AG04449 (cell line): ENCODE data around the gene GRB2.

ENCODE experiments used
- CTCF ChIA-PET: fragments of 350-600 bp; formaldehyde crosslinking; extraction: SDS; loops from one replicate; lab custom pipeline; 2021; ENCODE audit warnings: antibody characterized with exemption; lab: Yijun Ruan, JAX
- POLR2A ChIA-PET: fragments of 400-600, 350-600 bp; formaldehyde crosslinking; extraction: SDS; loops from one replicate; lab custom pipeline; 2020; ENCODE audit warnings: antibody characterized with exemption, inconsistent platforms; lab: Yijun Ruan, JAX
- DNase-seq: peaks from one replicate; pipeline ENCODE4 v3.0.0-alpha.2; 2010; ENCODE audit warnings: low read depth, low spot score
- H3K4me3 ChIP-seq: 2 replicates; pipeline ENCODE4 v1.5.1; 2011; ENCODE audit warnings: low read depth, mild to moderate bottlenecking, control low read depth, low read length
- TF ChIP-seq, protein P1 (sequence below): IDR thresholded peaks from one replicate; pipeline ENCODE4 v1.5.1; 2011; ENCODE audit warnings: mild to moderate bottlenecking, moderate library complexity, low read length, control low read depth, inconsistent platforms; ENCODE audit not compliant: insufficient read depth; ENCODE audit errors: missing control alignments

Gene GRB2

DNA sequence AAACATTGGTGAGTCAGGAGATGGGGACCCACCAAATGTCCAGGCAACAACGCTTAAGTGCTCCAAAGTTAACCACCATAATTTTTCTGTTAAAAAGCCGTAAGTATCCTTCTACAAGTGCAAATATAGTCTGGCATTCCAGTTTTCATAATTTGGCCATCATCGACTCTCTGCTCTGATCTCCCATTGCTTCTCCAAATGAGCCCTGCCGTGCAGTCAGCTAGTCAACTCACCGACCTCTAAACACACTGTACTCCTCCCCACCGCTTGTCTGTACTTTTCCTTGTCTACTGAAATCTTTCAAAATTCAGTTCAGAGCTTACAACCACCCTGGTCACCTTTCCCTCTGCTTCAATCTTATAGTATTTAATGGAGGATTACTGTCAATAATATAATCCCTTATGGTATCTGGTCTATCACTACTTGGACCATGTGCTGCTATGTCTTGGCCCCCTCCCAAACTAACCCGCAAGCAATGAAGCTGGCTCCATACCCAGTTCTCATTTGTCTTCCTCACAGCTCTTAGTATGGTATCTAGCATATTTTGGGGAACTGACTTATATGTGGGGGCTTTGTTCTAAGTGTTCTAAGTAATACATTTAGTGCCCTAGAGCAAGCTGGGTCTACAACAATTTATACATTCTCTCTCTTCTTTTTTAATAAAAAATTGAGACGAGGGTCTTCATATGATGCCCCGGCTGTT is 63.5 kb downstream of the GRB2 start:
- TF ChIP-seq, protein P1, sequence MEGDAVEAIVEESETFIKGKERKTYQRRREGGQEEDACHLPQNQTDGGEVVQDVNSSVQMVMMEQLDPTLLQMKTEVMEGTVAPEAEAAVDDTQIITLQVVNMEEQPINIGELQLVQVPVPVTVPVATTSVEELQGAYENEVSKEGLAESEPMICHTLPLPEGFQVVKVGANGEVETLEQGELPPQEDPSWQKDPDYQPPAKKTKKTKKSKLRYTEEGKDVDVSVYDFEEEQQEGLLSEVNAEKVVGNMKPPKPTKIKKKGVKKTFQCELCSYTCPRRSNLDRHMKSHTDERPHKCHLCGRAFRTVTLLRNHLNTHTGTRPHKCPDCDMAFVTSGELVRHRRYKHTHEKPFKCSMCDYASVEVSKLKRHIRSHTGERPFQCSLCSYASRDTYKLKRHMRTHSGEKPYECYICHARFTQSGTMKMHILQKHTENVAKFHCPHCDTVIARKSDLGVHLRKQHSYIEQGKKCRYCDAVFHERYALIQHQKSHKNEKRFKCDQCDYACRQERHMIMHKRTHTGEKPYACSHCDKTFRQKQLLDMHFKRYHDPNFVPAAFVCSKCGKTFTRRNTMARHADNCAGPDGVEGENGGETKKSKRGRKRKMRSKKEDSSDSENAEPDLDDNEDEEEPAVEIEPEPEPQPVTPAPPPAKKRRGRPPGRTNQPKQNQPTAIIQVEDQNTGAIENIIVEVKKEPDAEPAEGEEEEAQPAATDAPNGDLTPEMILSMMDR = no peak
- no peak overlapping the region for H3K4me3 ChIP-seq
- CTCF ChIA-PET = interaction anchor here (1.3 kb wide), 1 partner anchor 19 kb away, joined by 5 read pairs; no protein-coding TSS in a partner anchor
- DNase-seq = no peak
- POLR2A ChIA-PET = no interaction called here

DNA sequence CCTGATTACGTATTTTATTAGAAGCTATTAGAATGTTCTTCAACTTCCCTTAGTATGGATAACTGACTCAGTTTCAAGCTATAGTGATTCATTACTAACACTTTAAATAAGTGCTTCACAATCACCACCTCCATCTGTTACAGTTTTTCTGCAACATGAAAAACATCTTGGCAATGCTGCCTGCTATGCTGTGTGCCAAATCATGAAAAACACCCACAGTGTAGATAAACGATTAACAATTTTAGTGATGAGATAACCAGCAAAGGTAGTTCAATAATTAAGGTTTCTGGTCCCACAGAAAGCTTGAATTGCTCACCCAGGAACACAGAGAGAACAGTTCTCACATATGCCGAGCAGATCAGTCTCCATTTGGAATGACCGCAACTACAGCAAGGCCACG is 64.8 kb downstream of the GRB2 start:
- TF ChIP-seq, protein P1 = no peak
- no peak for DNase-seq

DNA sequence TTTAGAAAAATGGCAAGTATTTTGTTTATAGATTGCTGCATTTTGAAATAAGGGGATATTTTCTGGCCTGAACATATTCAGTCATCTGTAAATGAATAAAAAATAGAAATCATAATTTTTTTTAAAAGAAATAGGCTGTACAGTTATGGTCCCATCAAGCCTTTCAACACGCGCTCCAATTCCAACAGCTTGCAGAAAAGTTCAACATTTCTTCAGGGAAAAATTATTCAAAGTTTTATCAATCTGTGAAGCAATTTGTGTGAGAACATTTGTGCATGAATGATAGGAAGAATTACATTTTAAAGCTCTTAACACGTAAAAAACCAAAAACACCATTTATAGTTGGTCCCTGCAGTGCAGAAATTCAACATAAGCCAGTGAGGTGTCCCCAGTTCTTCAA is 65.5 kb downstream of the GRB2 start:
- ChIA-PET CTCF (interaction anchor here (1.0 to 1.8 kb wide), 4 partner anchors 17 to 53 kb away, joined by 3 to 6 read pairs (median 4); no protein-coding TSS in a partner anchor), POLR2A (no interaction called here)
- TF ChIP-seq, protein P1 = no peak
- DNase-seq = no peak
- H3K4me3 ChIP-seq = no peak overlapping the region

More for the DNA sequence above, 64.8 kb downstream of the GRB2 start:
- ChIA-PET POLR2A (no interaction called here), CTCF (interaction anchor here (1.0 to 1.8 kb wide), 5 partner anchors 18 to 72 kb away, joined by 3 to 6 read pairs (median 4); no protein-coding TSS in a partner anchor)
- H3K4me3 ChIP-seq = no peak overlapping the region

DNA sequence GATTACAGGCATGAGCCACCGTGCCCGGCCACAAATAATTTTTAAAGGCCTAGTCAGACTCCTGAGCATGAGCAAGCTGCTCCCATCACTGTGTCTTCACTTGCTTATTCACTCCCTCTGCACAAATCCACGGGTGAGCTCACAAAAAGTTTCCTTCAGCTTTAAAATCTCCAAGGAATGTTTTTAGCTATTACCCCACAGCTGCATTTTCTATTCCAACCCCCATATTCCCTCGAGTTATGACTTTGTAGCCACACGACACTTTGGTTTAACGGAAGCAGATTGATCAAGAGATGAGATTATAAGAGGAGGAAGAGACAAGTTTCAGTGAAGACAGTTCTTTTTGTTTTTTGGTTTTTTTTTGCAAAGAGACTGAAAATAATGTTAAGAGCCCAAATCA is 67.1 kb downstream of the GRB2 start:
- no peak overlapping the region for H3K4me3 ChIP-seq
- ChIA-PET POLR2A (interaction anchor here (0.6 kb wide), 1 partner anchor 56 kb away, joined by 4 read pairs; no protein-coding TSS in a partner anchor), CTCF (interaction anchor here (0.8 to 1.7 kb wide), 9 partner anchors 9 to 80 kb away, joined by 3 to 6 read pairs (median 4); partner anchors contain the start of gene MIF4GD)
- TF ChIP-seq, protein P1 = no peak
- DNase-seq = no peak

DNA sequence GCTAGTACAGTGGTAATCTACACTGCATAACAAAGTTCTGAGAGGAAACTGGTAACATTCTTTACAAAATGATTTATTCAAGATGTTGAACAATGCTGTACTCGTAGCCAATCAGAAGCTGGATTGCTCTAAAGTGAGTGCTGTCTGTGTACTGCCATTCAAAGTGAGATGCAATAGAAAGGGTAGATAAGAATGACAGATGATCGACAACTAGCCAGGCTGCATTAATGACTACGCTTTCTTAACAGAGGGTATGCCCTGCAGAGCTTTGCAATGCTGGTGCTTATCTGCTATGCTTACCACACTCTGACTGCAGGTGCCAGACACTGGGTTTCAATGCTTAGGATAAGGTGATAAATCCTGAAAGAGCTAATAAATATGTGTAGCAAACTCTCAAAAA is 70.2 kb downstream of the GRB2 start:
- ChIA-PET CTCF (interaction anchor here (0.9 to 3.5 kb wide), 5 partner anchors 8 to 68 kb away, joined by 3 to 41 read pairs (median 7); partner anchors contain the start of gene MIF4GD), POLR2A (interaction anchor here (0.6 kb wide), 1 partner anchor 16 kb away, joined by 3 read pairs; no protein-coding TSS in a partner anchor)

More for the DNA sequence above, 70.2 kb downstream of the GRB2 start:
- no peak for DNase-seq
- H3K4me3 ChIP-seq = no peak overlapping the region
- TF ChIP-seq, protein P1 = no peak
